Nucleus accumbens (tissue), 56 donors: Measurements from ENCODE around the gene MID1IP1.

Source experiments
- DNase-seq, 56 donors: peaks; one replicate each; lab custom pipeline; 2025; lab: John Stamatoyannopoulos, UW

Gene MID1IP1

DNA sequence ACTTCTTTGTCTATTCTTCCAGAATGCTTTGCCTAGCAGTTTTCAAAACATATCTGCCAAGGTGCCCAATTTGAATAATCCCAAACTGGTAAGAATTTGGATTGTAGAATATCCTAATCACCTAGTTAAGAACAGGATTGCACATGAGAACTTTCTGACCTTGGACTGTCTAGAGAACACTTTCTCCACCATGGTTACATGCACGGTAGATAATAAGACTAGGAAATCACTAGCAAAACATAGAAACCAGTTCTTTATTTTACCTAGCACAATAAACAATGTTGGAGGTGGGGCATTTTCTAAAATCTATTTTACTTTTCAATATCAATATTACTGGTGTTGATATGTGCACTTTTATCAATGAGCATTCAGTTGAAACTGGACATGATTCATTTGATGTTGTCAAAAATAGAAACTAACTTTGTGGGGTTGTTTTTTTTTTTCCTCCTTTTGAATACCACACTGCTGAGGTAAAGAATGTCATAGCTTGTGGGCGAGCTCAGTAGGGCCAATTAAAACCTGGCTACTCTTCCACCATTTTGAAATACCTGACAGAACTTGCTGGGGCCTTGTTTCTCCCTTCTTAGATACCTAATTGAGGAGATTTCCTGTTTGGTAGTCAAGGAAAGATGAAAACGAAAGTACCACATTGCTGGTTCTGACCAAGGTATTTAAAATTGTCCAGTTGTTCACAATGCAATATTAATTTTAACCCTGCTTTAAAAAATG lies 10.4 kb downstream of the MID1IP1 start:
- no peak for DNase-seq

DNA sequence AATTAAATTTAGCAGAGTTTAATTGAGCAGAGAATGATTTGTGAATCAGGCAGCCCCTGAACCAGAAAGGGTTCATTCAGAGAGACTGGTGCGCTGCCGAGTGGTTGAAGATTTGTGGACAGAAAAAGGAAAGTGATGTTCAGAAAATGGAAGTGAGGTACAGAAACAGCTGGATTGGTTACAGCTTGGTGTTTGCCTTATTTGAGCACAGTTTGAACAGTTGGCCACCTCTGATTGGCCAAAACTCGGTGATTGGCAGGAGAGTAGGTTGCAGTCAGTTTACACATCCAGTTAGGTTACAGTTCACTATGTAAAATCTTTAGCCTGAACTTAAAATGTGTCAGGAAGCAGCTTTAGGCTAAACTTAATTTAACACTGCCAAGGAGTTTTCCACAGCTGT lies 14.9 kb downstream of the MID1IP1 start:
- peak in 3 of 56 donors; percentile 2 to 6 (median 3) for DNase-seq

DNA sequence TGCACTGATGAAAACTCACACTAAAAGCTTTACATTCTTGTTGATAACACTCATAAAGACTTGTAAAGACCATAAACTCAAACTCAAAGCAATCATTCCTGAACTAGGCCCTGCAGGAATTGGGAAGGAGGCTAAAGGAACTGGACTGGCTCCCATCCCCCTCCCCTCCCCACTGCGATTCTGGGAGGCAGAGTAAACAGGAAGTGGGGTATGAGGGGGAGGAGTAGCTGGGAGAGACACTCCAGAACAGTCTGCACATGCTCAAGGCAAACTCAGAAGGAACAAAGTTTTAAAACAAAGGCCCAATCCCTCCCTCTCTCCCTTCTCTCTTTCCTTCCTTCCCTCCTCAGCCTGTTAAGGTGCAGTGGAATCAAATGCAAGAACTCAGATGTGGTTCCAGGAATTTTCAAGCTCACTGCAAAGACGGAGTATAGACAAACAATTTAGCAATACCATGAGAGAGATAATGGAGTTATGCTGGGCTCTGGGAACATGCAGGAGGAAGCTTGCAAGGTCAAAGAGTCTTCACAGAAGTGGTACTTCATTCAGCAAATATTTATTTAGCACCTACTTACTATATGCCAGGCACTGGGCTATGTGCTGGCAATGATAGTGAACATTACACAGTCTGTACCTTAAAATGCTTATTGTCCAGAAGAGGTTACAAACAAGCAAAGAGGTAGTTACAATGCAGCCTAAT lies 15.9 kb downstream of the MID1IP1 start:
- DNase-seq = peak in 12 of 56 donors; percentile 0 to 19 (median 2)

DNA sequence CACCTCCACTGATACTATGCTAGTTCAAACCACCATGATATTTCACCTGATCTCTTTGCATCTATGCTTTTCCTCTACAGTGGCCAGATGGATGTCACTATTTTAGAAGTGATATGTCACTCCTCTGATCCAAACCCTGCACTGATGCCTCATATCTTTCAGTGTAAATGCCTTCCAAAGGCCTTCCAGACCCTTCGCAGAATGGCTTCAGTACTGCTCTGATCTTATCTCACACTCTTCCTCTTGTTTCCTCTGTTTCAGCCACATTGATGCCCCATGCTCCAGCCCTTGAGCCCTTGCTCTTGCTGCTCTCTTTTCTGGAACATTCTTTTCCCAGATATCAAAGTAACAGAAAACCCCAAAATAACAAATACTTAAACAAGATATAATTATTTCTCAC lies 17.9 kb downstream of the MID1IP1 start:
- DNase-seq = no peak

DNA sequence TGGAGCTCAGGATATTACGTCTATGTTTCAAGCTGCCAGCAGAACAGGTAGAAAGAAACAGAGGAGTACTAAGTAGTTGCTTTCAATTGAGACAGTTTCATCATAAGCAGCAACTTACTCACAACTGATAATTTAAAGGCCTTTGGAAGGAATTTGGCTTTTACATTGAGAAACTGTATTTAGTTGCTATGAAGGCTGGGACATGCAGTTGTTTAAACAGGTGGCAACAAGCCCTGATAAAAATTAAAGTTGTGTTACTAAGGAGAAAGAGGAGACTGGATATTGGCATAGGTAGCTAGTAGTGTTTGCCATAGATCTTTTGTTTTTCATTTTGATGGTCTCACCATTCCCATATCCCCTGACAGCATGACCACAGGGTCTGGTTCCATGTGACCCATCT lies 18.4 kb downstream of the MID1IP1 start:
- no peak for DNase-seq

DNA sequence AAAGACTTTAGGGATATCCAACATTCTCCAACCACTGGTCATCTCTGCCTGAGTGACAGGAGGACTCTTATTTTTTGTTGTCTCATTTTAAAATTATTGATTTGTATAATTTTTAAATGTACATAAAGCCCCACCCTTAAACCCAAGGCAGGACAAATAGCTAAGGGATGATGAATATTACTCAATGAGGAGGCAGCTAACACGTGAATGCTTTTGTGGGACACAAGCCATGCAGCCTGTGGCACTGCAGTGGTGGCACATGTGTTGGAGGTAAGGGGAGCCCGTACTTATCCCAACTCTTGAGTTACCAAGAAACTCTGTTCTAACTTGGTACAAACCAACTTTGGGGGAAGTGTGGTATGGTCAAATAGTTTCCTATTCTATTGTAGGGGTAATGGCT lies 19.5 kb downstream of the MID1IP1 start:
- no peak for DNase-seq

DNA sequence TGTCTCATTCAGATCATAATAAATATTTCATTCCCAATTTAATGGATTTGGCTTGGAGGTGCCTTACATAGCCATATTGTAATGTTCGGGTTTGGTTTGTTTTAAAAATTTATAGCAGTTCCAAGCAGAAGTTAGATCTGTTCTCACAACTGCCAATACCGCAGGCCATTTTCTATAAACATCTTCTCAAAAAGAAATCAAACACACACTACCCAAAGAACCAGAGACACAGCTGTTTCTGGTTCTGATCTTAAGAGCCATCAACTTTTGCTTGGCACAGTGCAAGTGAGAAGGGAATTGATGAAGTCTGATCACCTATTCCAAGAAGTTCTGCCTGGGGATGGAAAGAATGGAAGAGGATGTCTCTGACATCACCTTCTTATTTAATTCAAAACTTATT lies 22.9 kb downstream of the MID1IP1 start:
- no peak for DNase-seq

DNA sequence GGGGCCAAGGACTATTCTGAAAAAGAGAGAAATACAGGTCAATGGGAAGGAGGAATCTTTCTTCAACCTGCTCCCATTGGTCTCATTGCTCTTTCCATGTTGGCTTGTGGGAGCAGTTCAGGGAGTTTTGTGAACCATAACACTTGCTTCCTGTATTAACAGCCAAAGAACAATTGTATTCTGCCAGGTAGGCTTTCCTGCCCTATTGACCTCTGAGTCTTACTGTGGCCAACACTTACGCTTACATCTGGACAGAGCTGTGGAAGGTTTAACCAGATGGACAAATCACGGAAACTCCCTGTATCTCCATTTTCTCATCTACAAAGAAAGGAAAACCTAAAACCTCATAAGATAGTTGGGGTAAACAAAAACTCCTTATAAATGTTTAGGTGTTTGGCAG lies 30.7 kb downstream of the MID1IP1 start:
- DNase-seq = no peak

DNA sequence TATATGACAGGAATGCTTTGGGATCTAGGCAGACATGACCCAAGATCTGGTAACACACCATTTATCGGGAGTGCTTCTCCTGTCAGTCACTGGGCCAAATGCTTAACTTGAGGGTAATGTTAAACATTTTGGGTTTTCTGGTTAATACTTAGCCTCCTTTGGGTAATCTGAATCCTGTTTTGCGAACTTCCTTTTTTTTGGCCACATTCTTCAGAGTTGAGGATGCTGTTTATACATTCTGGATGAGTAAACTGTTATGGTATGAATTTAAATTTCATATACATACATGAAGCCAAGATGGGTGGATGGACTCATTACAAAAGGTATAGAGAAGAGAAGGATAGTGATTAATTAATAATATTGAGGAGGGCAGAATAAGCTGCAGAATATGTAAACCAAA lies 36.1 kb downstream of the MID1IP1 start:
- no peak for DNase-seq

DNA sequence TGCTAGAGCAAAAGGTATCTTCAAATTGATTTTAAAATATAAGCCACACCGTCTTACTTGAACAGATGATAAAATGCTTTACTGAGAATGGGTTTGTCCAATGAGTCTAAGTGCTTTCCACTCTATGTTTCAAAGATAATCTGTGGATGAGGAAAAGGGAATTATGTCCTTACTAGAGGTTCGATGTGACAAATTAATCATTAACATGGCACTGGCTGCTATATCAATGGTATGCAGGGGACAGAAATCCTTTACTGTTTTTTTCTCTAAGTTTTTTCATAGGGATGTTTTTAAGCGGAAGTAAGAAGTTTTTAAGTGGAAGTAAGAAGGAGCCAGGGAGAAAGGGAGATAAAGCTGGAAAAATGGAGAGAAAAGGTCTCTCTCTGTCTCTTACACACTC lies 38.0 kb downstream of the MID1IP1 start:
- DNase-seq = no peak

DNA sequence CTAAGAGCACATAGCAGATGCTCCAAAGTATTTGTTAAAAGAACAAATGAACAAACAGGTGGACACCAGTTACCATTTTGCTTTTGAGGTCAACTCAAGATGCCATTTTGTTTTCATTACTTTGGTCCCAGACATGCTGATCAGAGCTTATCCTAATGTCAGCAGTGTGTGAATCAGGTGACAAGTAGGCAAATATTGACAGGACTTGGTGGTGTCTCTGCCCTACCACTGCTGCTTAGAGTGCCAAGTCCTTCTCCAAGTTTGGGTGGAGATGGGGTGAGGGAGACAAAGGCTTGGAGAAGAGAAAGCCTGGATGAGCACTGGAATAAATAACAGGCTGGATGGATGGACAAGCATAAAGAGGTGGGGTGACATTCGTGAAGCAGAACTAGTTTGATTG lies 38.7 kb downstream of the MID1IP1 start:
- no peak for DNase-seq

DNA sequence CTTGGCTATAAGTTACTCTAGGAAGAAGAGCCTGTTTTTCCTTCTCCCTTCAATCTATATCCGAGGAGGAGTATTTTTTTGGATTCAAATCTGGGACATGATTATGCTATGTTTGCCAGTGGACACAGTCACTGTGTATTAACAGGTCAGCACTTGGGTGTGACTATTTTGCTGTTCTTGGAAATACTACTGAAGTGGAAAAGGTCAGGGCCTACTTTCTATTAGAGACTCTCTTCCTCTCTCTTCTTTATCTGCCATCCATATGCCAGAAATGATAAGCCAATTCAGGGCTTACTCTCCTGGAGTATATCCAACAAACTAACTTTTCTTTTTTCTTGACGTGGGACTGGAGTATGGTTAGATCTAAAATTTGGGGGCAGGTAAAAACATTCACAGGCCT lies 40.5 kb downstream of the MID1IP1 start:
- DNase-seq = no peak

DNA sequence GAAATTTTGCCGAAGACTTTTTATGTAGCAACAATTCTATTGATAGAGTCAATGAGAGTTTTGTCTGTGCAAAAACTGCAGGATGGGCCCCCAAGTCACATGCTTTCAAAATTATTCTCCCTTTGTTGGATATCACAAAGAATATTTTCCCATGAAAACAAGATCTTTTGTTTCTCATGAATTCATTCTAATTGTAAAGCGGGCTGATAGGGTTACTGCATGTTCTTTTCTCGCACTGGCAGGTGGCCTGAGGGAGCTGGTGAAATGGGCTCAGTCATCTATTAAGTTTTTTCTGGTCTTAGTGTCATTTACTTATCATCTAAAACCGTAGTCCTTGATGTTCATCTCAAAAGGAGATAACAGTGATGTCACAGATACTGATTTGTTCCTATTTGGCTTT lies 44.2 kb downstream of the MID1IP1 start:
- DNase-seq = peak in 15 of 56 donors; percentile 0 to 52 (median 2)

DNA sequence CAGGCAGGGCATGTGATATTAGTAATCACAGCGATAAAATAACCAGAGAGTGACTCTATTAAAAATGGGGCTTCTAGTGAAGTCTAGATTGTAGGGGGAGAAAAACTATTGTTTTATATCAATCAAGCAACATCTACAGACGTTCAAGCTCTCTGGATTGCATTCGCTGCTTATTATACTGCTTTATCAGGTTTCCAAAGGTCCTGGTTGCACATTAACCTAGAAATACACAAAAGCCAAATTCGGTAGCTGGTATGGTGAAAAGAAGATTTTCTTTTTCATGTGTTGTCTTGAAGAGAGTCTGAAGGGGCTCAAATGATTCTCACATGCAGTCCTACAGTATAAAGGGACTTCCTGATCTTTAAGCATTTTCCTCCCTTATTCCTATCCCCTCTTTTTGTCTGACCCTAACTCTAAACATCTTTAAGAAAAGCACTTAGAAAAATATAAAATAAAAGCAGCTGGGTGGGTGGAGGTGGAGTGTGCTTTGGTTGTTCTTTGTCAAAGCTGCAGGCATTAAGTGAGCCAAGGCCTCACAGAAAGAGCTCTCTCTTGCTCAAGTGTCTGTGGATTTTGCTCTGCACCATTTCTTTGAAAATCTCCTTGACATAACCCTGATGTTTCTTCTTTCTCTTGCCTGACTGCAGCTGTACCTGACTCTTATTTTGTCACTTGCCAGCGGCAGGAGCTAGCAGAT lies 46.1 kb downstream of the MID1IP1 start:
- no peak for DNase-seq

DNA sequence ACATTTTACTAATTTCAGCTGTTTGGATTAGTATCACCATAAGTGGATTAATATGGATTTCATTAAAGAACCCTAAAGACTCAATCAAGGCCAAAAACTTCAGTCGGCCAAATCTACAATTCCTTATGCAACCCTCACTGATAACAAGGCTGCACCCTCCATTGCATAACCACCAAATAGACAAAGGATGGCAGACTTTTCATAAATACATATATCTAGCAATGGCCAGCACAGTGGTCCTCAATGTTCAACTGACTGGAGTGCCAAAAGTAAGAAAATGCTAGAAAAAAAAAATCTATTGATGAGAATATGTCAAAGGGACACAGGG lies 46.6 kb downstream of the MID1IP1 start:
- no peak for DNase-seq

DNA sequence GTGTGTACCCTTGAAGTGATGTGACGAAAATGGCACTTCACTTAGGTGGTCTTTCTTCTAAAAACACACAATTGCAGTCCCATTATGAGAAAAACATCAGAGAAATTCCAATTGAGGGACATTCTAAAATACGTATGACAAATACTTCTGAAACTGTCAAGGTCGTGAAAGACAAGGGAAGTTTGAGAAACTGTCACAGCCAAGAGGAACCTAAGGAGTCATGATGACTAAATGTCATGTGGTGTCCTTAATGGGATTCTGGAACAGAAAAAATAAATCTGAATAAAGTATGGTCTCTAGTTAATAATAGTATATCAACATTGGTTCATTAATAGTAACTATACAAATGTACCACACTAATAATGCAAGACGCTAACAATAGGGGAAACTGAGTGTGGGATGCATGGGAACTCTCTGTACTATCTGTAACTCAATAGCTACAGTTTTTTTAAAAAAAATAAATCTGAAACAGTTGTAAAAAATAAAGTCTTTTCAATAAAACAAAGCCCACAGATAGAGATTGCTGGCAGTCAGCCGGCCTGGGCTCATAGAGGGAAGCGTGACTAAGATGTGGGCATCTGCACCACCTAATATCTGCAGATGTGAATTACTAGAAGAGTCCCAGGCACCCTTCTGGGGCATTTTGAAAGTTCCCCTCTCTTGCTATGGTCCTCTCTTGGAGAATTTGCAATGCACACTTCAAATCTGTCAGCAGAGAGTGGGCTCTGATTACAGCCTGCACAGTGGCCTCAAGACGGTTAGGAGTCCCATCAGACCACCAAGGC lies 47.6 kb downstream of the MID1IP1 start:
- DNase-seq = peak in 2 of 56 donors; percentile 0 to 1

DNA sequence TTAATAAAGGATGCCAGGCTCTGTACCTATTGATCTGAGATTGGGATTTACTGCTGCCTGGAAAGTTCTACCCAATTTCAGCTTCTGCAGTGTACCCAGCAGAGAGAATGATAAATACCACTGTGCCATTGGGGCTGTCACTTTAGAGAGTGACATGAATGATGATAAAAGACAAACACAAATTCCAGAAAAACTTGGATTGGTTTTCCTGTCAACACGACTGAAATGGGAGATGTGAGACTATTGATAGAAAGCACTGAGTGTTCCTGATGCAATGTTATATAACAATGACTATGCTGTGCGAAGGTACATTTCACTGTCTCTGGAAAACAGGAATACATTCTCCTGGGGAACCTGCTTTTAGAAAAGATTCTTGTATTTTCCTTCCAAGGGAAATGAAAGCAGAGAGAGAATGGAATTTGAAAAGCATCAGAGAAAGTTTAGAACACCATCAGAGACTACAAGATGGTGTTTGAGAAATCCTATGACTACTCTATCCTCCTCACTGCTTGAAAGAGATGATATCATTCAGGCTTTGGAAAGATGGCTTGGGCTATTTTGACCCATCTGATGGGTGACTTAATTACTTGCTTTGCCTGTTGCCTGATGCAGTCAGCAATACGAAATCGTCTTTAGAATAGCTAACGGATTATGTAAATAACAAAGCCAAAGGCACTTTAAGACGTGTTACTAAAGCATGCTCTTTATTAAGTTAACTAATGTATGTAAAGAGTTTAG lies 49.7 kb downstream of the MID1IP1 start:
- DNase-seq = no peak

DNA sequence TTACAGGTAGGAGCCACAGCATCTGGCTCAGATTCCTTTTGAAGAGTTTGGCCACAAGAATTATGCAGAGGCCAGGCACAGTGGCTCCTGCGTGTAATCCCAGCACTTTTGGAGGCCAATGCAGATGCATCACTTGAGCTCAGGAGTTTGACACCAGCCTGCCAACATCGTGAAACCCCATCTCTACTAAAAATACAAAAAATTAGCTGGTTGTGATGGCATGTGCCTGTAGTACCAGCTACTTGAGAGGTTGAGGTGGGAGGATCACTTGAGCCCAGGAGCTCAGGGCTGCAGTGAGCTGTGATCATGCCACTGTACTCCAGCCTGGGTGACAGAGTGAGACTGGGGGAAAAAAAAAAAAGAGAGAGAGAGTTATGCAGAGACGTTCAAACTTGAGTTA lies 53.0 kb downstream of the MID1IP1 start:
- no peak for DNase-seq
